ENCODE data around the gene OPCML.

Gene OPCML

GRCh38 chr11:133222425-133223330 lies 309.6 kb downstream of the OPCML start:
- no peak for ATAC-seq
- TF ChIP-seq BACH2 (CRISPR knock-in tag; IDR thresholded peaks at IDR 0.05; ENCODE audit: borderline replicate concordance) (no peak), TOX (CRISPR knock-in tag; IDR thresholded peaks at IDR 0.05; ENCODE audit: borderline replicate concordance) (no peak), ESRRG (CRISPR knock-in tag; IDR thresholded peaks at IDR 0.05) (no peak), ZNF70 (CRISPR knock-in tag; IDR thresholded peaks at IDR 0.05) (no peak), ZNF8 (CRISPR knock-in tag; IDR thresholded peaks at IDR 0.05) (no peak), PPARA (CRISPR knock-in tag; IDR thresholded peaks at IDR 0.05; ENCODE audit: borderline replicate concordance) (no peak), ZFP3 (CRISPR knock-in tag; IDR thresholded peaks at IDR 0.05) (no peak), CSRNP3 (CRISPR knock-in tag; IDR thresholded peaks at IDR 0.05) (no peak), GLIS3 (CRISPR knock-in tag; IDR thresholded peaks at IDR 0.05) (no peak), ZNF565 (CRISPR knock-in tag; conservative IDR thresholded peaks at IDR 0.05; ENCODE audit: low read depth) (no peak), TSHZ2 (CRISPR knock-in tag; IDR thresholded peaks at IDR 0.05) (no peak), OSR1 (CRISPR knock-in tag; IDR thresholded peaks at IDR 0.05) (no peak), ZFP30 (CRISPR knock-in tag; IDR thresholded peaks at IDR 0.05) (no peak), RARB (CRISPR knock-in tag; IDR thresholded peaks at IDR 0.05) (no peak), ZC3H10 (CRISPR knock-in tag; IDR thresholded peaks at IDR 0.05) (no peak), CSDC2 (CRISPR knock-in tag; IDR thresholded peaks at IDR 0.05) (no peak)
- TF ChIP-seq, protein P1, sequence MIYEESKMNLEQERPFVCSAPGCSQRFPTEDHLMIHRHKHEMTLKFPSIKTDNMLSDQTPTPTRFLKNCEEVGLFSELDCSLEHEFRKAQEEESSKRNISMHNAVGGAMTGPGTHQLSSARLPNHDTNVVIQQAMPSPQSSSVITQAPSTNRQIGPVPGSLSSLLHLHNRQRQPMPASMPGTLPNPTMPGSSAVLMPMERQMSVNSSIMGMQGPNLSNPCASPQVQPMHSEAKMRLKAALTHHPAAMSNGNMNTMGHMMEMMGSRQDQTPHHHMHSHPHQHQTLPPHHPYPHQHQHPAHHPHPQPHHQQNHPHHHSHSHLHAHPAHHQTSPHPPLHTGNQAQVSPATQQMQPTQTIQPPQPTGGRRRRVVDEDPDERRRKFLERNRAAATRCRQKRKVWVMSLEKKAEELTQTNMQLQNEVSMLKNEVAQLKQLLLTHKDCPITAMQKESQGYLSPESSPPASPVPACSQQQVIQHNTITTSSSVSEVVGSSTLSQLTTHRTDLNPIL (CRISPR knock-in tag; IDR thresholded peaks at IDR 0.05; ENCODE audit: low read depth) = no peak

- ATAC-seq = no peak
- TF ChIP-seq ZFP3 (CRISPR knock-in tag; IDR thresholded peaks at IDR 0.05) = no peak
- no peak for TF ChIP-seq GLIS3 (CRISPR knock-in tag; IDR thresholded peaks at IDR 0.05)
- no peak for TF ChIP-seq TSHZ2 (CRISPR knock-in tag; IDR thresholded peaks at IDR 0.05)
Observed at GRCh38 chr11:133219543-133219942, 312.8 kb downstream of the OPCML start.

DNA sequence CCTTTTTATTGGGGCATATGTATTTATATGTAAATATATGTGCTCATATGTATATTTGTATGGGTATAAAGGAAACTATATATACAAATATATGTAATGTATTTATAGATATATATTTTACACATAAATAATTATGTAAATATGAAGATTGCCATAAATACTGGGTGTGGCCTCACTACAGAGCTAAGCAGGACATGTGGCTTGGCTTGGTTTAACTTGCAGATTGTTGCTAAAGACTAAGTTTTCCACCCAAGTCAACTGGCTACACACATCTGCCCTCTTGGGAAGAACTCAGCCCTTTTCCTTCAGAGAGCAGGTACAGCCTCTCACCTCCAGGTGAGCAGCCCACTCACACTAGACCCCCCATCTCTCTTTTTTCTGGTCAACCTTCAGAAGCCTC lies 315.5 kb downstream of the OPCML start:
- no peak for TF ChIP-seq ZC3H10 (CRISPR knock-in tag; IDR thresholded peaks at IDR 0.05)
- no peak for TF ChIP-seq PPARA (CRISPR knock-in tag; IDR thresholded peaks at IDR 0.05; ENCODE audit: borderline replicate concordance)
- no peak for TF ChIP-seq OSR1 (CRISPR knock-in tag; IDR thresholded peaks at IDR 0.05)
- TF ChIP-seq CSRNP3 (CRISPR knock-in tag; IDR thresholded peaks at IDR 0.05) = no peak
- TF ChIP-seq ZFP3 (CRISPR knock-in tag; IDR thresholded peaks at IDR 0.05) = no peak
- no peak for TF ChIP-seq PATZ1 (CRISPR knock-in tag; IDR thresholded peaks at IDR 0.05; ENCODE audit: borderline replicate concordance)
- no peak for TF ChIP-seq TSHZ2 (CRISPR knock-in tag; IDR thresholded peaks at IDR 0.05)
- no peak for ATAC-seq

Data from SK-N-SH treated with all-trans-retinoic acid at 6 μM for 48 hours (cell line).